ENCODE results near the gene SLC7A5. TPM values are rescaled to one million over a fixed set of nuclear protein-coding genes. Genes with fewer than 3 reads are reported as not detected.

The SLC7A5 gene
- total RNA-seq, 4 donors from 2014 or later, result 7.0 to 133 (median 19.1) TPM

GRCh38 chr16:87835882-87836331, 33.4 kb downstream of the SLC7A5 start:
- Histone ChIP-seq H3K27ac (no peak overlapping the region), H3K27me3 (no peaks in the 10 kb centered on the region), H3K4me3 (no peak overlapping the region), H3K4me1 (peaks cover 0 to 7% of the 10 kb centered on the region in 2 donors), H3K36me3 (peaks cover 0 to 95% of the 10 kb centered on the region in 2 donors), H3K9me3 (no peaks in the 10 kb centered on the region)
- ATAC-seq (no peak), DNase-seq (no peak)
- no peak for TF ChIP-seq POLR2A (IDR thresholded peaks at IDR 0.05)
- in situ Hi-C loops (cut with MboI; ENCODE audit: low sequenced_read_pairs in 4 of 4) (no loop called here), intact Hi-C loops (cut with DNase I; ENCODE audit: low total_unique reads) (no loop called here)

- TF ChIP-seq CTCF (IDR thresholded peaks at IDR 0.05 in 4 of 5, conservative IDR thresholded peaks at IDR 0.05 in 1 of 5), result no peak
- TF ChIP-seq POLR2A (IDR thresholded peaks at IDR 0.05), result no peak
- DNase-seq, result no peak
- Histone ChIP-seq H3K4me3 (no peak overlapping the region), H3K9me3 (no peaks in the 10 kb centered on the region), H3K27me3 (no peaks in the 10 kb centered on the region), H3K36me3 (peaks cover 0 to 94% of the 10 kb centered on the region in 2 donors), H3K4me1 (peaks cover 0 to 7% of the 10 kb centered on the region in 2 donors), H3K27ac (peak overlapping the region in 1 of 4 donors; percentile 60)
- intact Hi-C loops (cut with DNase I; ENCODE audit: low total_unique reads), result no loop called here
- no peak for ATAC-seq
- in situ Hi-C loops (cut with MboI; ENCODE audit: low sequenced_read_pairs in 4 of 4), result no loop called here
Observed at GRCh38 chr16:87834668-87835473, 34.4 kb downstream of the SLC7A5 start.

GRCh38 chr16:87834005-87834667, 35.2 kb downstream of the SLC7A5 start:
- ATAC-seq (no peak), DNase-seq (no peak)
- no peak overlapping the region for H3K4me3 ChIP-seq
- in situ Hi-C loops (cut with MboI; ENCODE audit: low sequenced_read_pairs in 4 of 4), result no loop called here
- H3K4me1 ChIP-seq, result peaks cover 0 to 7% of the 10 kb centered on the region in 2 donors
- no peaks in the 10 kb centered on the region for H3K27me3 ChIP-seq
- TF ChIP-seq POLR2A (IDR thresholded peaks at IDR 0.05) (no peak), CTCF (IDR thresholded peaks at IDR 0.05 in 4 of 5, conservative IDR thresholded peaks at IDR 0.05 in 1 of 5) (no peak)
- H3K36me3 ChIP-seq, result peaks cover 0 to 87% of the 10 kb centered on the region in 2 donors
- peak overlapping the region in 1 of 4 donors; percentile 60 for H3K27ac ChIP-seq
- intact Hi-C loops (cut with DNase I; ENCODE audit: low total_unique reads), result no loop called here
- H3K9me3 ChIP-seq, result no peaks in the 10 kb centered on the region

- TF ChIP-seq POLR2A (IDR thresholded peaks at IDR 0.05), result no peak
- no peak for TF ChIP-seq CTCF (IDR thresholded peaks at IDR 0.05 in 4 of 5, conservative IDR thresholded peaks at IDR 0.05 in 1 of 5)
- DNase-seq, result no peak
- in situ Hi-C loops (cut with MboI; ENCODE audit: low sequenced_read_pairs in 4 of 4), result no loop called here
- intact Hi-C loops (cut with DNase I; ENCODE audit: low total_unique reads), result no loop called here
- H3K4me3 ChIP-seq, result no peak overlapping the region
- peaks cover 0 to 81% of the 10 kb centered on the region in 2 donors for H3K36me3 ChIP-seq
- H3K27me3 ChIP-seq, result no peaks in the 10 kb centered on the region
- no peak for ATAC-seq
- peaks cover 0 to 7% of the 10 kb centered on the region in 2 donors for H3K4me1 ChIP-seq
- H3K9me3 ChIP-seq, result no peaks in the 10 kb centered on the region
- no peak overlapping the region for H3K27ac ChIP-seq
Observed at GRCh38 chr16:87833548-87833947, 35.8 kb downstream of the SLC7A5 start.
